HG02678 (cell line): ENCODE measurements around the gene CREBBP.

ENCODE experiments used
- ATAC-seq: cut with Tn5 transposase; IDR thresholded peaks from one replicate; pipeline ENCODE4 v1.9.1; 2021; ENCODE audit warnings: mild to moderate bottlenecking, moderate library complexity; ENCODE audit not compliant: unreplicated experiment

Gene CREBBP

GRCh38 chr16:3769942-3770341, 110.6 kb downstream of the CREBBP start:
- no peak for ATAC-seq

- no peak for ATAC-seq
Measured at GRCh38 chr16:3769013-3769412, 111.5 kb downstream of the CREBBP start.

- no peak for ATAC-seq
Measured at GRCh38 chr16:3767333-3767986, 113.1 kb downstream of the CREBBP start.

GRCh38 chr16:3766177-3766576, 114.3 kb downstream of the CREBBP start:
- ATAC-seq: no peak

GRCh38 chr16:3764409-3764808, 116.1 kb downstream of the CREBBP start:
- no peak for ATAC-seq

GRCh38 chr16:3762107-3762750, 118.3 kb downstream of the CREBBP start:
- ATAC-seq: no peak

- ATAC-seq: no peak
Measured at GRCh38 chr16:3761375-3762106, 119.0 kb downstream of the CREBBP start.

GRCh38 chr16:3760518-3760917, 120.0 kb downstream of the CREBBP start:
- no peak for ATAC-seq

GRCh38 chr16:3759736-3760135, 120.8 kb downstream of the CREBBP start:
- no peak for ATAC-seq

GRCh38 chr16:3756113-3756512, 124.4 kb downstream of the CREBBP start:
- ATAC-seq: no peak

GRCh38 chr16:3755249-3755648, 125.3 kb downstream of the CREBBP start:
- ATAC-seq: no peak

GRCh38 chr16:3754772-3755171, 125.7 kb downstream of the CREBBP start:
- ATAC-seq: no peak

- ATAC-seq: no peak
Measured at GRCh38 chr16:3754081-3754703, 126.3 kb downstream of the CREBBP start.

- no peak for ATAC-seq
Measured at GRCh38 chr16:3752984-3753383, 127.5 kb downstream of the CREBBP start.

- no peak for ATAC-seq
Measured at GRCh38 chr16:3751878-3752277, 128.6 kb downstream of the CREBBP start.

GRCh38 chr16:3748307-3748706, 132.2 kb downstream of the CREBBP start:
- no peak for ATAC-seq

GRCh38 chr16:3745751-3746355, 134.7 kb downstream of the CREBBP start:
- ATAC-seq: no peak

GRCh38 chr16:3744018-3744417, 136.5 kb downstream of the CREBBP start:
- no peak for ATAC-seq

- ATAC-seq: no peak
Measured at GRCh38 chr16:3740934-3741333, 139.6 kb downstream of the CREBBP start.

- no peak for ATAC-seq
Measured at GRCh38 chr16:3740186-3740585, 140.3 kb downstream of the CREBBP start.

- no peak for ATAC-seq
Measured at GRCh38 chr16:3739636-3740035, 140.9 kb downstream of the CREBBP start.
